ENCODE results near the gene UBE2A. TPM values are rescaled to one million over a fixed set of nuclear protein-coding genes. Genes with fewer than 3 reads are reported as not detected.

UBE2A gene
- total and polyA plus RNA-seq, 10 of the 15 experiments (the other 5 are each of a cell fraction or from before 2014, with no cell fraction given) = 20.8 to 121 (median 48.4) TPM

GRCh38 chrX:119541188-119541587 lies 33.2 kb upstream of the UBE2A start:
- no peak overlapping the region for H3K9ac ChIP-seq (ENCODE audit: control insufficient read depth, insufficient read depth, low read length)
- H3K36me3 ChIP-seq (ENCODE audit: control insufficient read depth in 2 of 2, insufficient read depth in 2 of 2, low read length in 1 of 2) = no peaks in the 10 kb centered on the region; a peak in 1 of 4 replicates
- ChIA-PET RAD21 (ENCODE audit: unreplicated experiment) (no interaction called here), CTCF (no interaction called here), SMC1A (ENCODE audit: uncharacterized antibody, unreplicated experiment) (no interaction called here), POLR2A (no interaction called here)
- in situ Hi-C loops (cut with MboI) = no loop called here
- no peak overlapping the region for H3K4me2 ChIP-seq (ENCODE audit: control insufficient read depth, insufficient read depth)
- DNase-seq (ENCODE audit: low read depth, low spot score) (no peak), ATAC-seq (no peak), FAIRE-seq (no peak)
- WGBS (ENCODE audit: insufficient coverage, insufficient replicate concordance, low lambda C conversion rate, missing lambda C conversion rate) = 59% methylated on average over 4 of the region's 4 CpGs
- H2AFZ ChIP-seq (ENCODE audit: control insufficient read depth, low read depth, low read length) = no peak overlapping the region
- H3K4me3 ChIP-seq = no peak overlapping the region
- intact Hi-C loops (cut with micrococcal nuclease; ENCODE audit: unreplicated experiment) = no loop called here
- H3K27ac ChIP-seq (ENCODE audit: control insufficient read depth, insufficient read depth) = no peak overlapping the region
- H3K9me3 ChIP-seq (replicated peaks; ENCODE audit: control insufficient read depth, insufficient read depth, low read length) = no peaks in the 10 kb centered on the region
- no peaks in the 10 kb centered on the region for H3K4me1 ChIP-seq (ENCODE audit: control insufficient read depth, insufficient read depth, low read length)
- no peaks in the 10 kb centered on the region for H4K20me1 ChIP-seq (ENCODE audit: control insufficient read depth, insufficient read depth)
- H3K27me3 ChIP-seq (replicated peaks in 1 of 2; ENCODE audit: control insufficient read depth in 2 of 2, insufficient read depth in 2 of 2, low read length in 1 of 2) = no peaks in the 10 kb centered on the region
- no peaks in the 10 kb centered on the region for H3K79me2 ChIP-seq (ENCODE audit: control insufficient read depth, insufficient read depth, low read length)
- no TSS peak for BruUV-seq (replicated peaks)
- no peak for TF ChIP-seq SUPT20H (IDR thresholded peaks at IDR 0.05; ENCODE audit: borderline replicate concordance, control insufficient read depth, low read depth, low read length)
- no peak for TF ChIP-seq SMAD1 (IDR thresholded peaks at IDR 0.05; ENCODE audit: low read depth, partially characterized antibody)
- TF ChIP-seq KLF5 (IDR thresholded peaks at IDR 0.05; ENCODE audit: partially characterized antibody) = no peak
- TF ChIP-seq, protein P1, sequence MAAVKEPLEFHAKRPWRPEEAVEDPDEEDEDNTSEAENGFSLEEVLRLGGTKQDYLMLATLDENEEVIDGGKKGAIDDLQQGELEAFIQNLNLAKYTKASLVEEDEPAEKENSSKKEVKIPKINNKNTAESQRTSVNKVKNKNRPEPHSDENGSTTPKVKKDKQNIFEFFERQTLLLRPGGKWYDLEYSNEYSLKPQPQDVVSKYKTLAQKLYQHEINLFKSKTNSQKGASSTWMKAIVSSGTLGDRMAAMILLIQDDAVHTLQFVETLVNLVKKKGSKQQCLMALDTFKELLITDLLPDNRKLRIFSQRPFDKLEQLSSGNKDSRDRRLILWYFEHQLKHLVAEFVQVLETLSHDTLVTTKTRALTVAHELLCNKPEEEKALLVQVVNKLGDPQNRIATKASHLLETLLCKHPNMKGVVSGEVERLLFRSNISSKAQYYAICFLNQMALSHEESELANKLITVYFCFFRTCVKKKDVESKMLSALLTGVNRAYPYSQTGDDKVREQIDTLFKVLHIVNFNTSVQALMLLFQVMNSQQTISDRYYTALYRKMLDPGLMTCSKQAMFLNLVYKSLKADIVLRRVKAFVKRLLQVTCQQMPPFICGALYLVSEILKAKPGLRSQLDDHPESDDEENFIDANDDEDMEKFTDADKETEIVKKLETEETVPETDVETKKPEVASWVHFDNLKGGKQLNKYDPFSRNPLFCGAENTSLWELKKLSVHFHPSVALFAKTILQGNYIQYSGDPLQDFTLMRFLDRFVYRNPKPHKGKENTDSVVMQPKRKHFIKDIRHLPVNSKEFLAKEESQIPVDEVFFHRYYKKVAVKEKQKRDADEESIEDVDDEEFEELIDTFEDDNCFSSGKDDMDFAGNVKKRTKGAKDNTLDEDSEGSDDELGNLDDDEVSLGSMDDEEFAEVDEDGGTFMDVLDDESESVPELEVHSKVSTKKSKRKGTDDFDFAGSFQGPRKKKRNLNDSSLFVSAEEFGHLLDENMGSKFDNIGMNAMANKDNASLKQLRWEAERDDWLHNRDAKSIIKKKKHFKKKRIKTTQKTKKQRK (IDR thresholded peaks at IDR 0.05; ENCODE audit: low read depth, low read length) = no peak
- TF ChIP-seq, protein P2, sequence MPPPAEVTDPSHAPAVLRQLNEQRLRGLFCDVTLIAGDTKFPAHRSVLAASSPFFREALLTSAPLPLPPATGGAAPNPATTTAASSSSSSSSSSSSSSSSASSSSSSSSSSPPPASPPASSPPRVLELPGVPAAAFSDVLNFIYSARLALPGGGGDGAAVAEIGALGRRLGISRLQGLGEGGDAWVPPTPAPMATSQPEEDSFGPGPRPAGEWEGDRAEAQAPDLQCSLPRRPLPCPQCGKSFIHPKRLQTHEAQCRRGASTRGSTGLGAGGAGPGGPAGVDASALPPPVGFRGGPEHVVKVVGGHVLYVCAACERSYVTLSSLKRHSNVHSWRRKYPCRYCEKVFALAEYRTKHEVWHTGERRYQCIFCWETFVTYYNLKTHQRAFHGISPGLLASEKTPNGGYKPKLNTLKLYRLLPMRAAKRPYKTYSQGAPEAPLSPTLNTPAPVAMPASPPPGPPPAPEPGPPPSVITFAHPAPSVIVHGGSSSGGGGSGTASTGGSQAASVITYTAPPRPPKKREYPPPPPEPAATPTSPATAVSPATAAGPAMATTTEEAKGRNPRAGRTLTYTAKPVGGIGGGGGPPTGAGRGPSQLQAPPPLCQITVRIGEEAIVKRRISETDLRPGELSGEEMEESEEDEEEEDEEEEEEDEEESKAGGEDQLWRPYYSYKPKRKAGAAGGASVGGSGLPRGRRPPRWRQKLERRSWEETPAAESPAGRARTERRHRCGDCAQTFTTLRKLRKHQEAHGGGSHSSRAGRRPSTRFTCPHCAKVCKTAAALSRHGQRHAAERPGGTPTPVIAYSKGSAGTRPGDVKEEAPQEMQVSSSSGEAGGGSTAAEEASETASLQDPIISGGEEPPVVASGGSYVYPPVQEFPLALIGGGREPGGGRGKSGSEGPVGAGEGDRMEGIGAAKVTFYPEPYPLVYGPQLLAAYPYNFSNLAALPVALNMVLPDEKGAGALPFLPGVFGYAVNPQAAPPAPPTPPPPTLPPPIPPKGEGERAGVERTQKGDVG (CRISPR knock-in tag; IDR thresholded peaks at IDR 0.05) = no peak
- no peak for TF ChIP-seq CBX3 (IDR thresholded peaks at IDR 0.05; ENCODE audit: borderline replicate concordance, low read depth)
- TF ChIP-seq, protein P3, sequence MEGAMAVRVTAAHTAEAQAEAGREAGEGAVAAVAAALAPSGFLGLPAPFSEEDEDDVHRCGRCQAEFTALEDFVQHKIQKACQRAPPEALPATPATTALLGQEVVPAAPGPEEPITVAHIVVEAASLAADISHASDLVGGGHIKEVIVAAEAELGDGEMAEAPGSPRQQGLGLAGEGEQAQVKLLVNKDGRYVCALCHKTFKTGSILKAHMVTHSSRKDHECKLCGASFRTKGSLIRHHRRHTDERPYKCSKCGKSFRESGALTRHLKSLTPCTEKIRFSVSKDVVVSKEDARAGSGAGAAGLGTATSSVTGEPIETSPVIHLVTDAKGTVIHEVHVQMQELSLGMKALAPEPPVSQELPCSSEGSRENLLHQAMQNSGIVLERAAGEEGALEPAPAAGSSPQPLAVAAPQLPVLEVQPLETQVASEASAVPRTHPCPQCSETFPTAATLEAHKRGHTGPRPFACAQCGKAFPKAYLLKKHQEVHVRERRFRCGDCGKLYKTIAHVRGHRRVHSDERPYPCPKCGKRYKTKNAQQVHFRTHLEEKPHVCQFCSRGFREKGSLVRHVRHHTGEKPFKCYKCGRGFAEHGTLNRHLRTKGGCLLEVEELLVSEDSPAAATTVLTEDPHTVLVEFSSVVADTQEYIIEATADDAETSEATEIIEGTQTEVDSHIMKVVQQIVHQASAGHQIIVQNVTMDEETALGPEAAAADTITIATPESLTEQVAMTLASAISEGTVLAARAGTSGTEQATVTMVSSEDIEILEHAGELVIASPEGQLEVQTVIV (IDR thresholded peaks at IDR 0.05; ENCODE audit: borderline replicate concordance, partially characterized antibody) = no peak
- TF ChIP-seq NBN (IDR thresholded peaks at IDR 0.05) = no peak
- TF ChIP-seq ASH2L (IDR thresholded peaks at IDR 0.05; ENCODE audit: borderline replicate concordance, low read depth) = no peak
- no peak for TF ChIP-seq RB1 (IDR thresholded peaks at IDR 0.05; ENCODE audit: borderline replicate concordance)
- TF ChIP-seq CEBPB (IDR thresholded peaks at IDR 0.05; ENCODE audit: borderline replicate concordance in 1 of 2, low read depth in 2 of 2, low read length in 2 of 2) = no peak
- TF ChIP-seq ZZZ3 (IDR thresholded peaks at IDR 0.05; ENCODE audit: control insufficient read depth, insufficient read length, low read depth) = no peak
- no peak for TF ChIP-seq GATAD2B (conservative IDR thresholded peaks at IDR 0.05; ENCODE audit: low read depth)
- no peak for TF ChIP-seq IRF4 (IDR thresholded peaks at IDR 0.05; ENCODE audit: low read depth, low read length)
- TF ChIP-seq YBX1 (IDR thresholded peaks at IDR 0.05) = no peak

Measured in GM12878 (cell line).